Keratinocyte (primary cell): ENCODE results near the gene DKC1. TPM values are rescaled to one million over a fixed set of nuclear protein-coding genes. Genes with fewer than 3 reads are reported as not detected.

Experiments
- DNase-seq: peaks from one replicate; pipeline ENCODE4 v3.0.0-alpha.2; 2011; ENCODE audit warnings: low read depth, missing footprints, low spot score
- FAIRE-seq: peaks from 2 replicates; lab custom pipeline; 2011; peaks lifted over from hg19 to GRCh38; lab: Jason Lieb, UNC
- H2AFZ ChIP-seq: 2 replicates; pipeline ENCODE4 v1.6.0; 2012; ENCODE audit warnings: low read length, control low read depth, inconsistent platforms; ENCODE audit not compliant: control insufficient read depth
- H3K27ac ChIP-seq: 2 replicates; pipeline ENCODE4 v1.5.1; 2011; ENCODE audit warnings: low read length; ENCODE audit not compliant: control insufficient read depth, insufficient read depth
- H3K27me3 ChIP-seq: 3 replicates; pipeline ENCODE4 v1.6.0; 2011; ENCODE audit warnings: low read length; ENCODE audit not compliant: control insufficient read depth, insufficient read depth; ENCODE audit errors: extremely low read depth
- H3K36me3 ChIP-seq, 2 experiments: 2 replicates in 1 of 2; 3 replicates in 1 of 2; pipeline ENCODE4 v1.5.1; 2011; ENCODE audit warnings: low read length in 2 of 2, mild to moderate bottlenecking in 1 of 2; ENCODE audit not compliant: control insufficient read depth in 2 of 2, insufficient read depth in 2 of 2; ENCODE audit errors: extremely low read depth in 1 of 2
- H3K4me1 ChIP-seq: 3 replicates; pipeline ENCODE4 v1.5.1; 2011; ENCODE audit warnings: low read length; ENCODE audit not compliant: control insufficient read depth, insufficient read depth; ENCODE audit errors: extremely low read depth
- H3K4me2 ChIP-seq: 3 replicates; pipeline ENCODE4 v1.6.0; 2011; ENCODE audit warnings: low read depth, low read length; ENCODE audit not compliant: control insufficient read depth, insufficient read depth; ENCODE audit errors: extremely low read depth
- H3K4me3 ChIP-seq, 3 experiments: fragments of 200-600 bp in 1 of 3; sonication (generic) in 1 of 3; 2 replicates in 2 of 3; 3 replicates in 1 of 3; pipeline ENCODE4 v1.5.1; 2011 to 2016; ENCODE audit warnings: low read length in 3 of 3, mild to moderate bottlenecking in 3 of 3, control low read depth in 2 of 3, inconsistent platforms in 1 of 3, low read depth in 1 of 3, mixed read lengths in 1 of 3, mixed run types in 1 of 3, moderate library complexity in 1 of 3; ENCODE audit not compliant: control insufficient read depth in 2 of 3, insufficient read depth in 2 of 3; ENCODE audit errors: extremely low read depth in 1 of 3
- H3K79me2 ChIP-seq: 2 replicates; pipeline ENCODE4 v1.6.0; 2012; ENCODE audit warnings: low read length; ENCODE audit not compliant: control insufficient read depth, insufficient read depth
- H3K9ac ChIP-seq: 3 replicates; pipeline ENCODE4 v1.6.0; 2011; ENCODE audit warnings: low read length; ENCODE audit not compliant: control insufficient read depth, insufficient read depth; ENCODE audit errors: extremely low read depth
- H3K9me1 ChIP-seq: 3 replicates; pipeline ENCODE4 v1.6.0; 2011; ENCODE audit warnings: low read length; ENCODE audit not compliant: control insufficient read depth, insufficient read depth; ENCODE audit errors: extremely low read depth
- H3K9me3 ChIP-seq: 2 replicates; pipeline ENCODE4 v1.5.1; 2012; ENCODE audit warnings: low read depth, low read length; ENCODE audit not compliant: control insufficient read depth
- H4K20me1 ChIP-seq: 3 replicates; pipeline ENCODE4 v1.6.0; 2011; ENCODE audit warnings: low read length; ENCODE audit not compliant: control insufficient read depth, insufficient read depth; ENCODE audit errors: extremely low read depth
- CTCF ChIP-seq, 3 experiments: IDR thresholded peaks in 1 of 3; conservative IDR thresholded peaks in 1 of 3; optimal IDR thresholded peaks in 1 of 3; 2 replicates in 2 of 3; 3 replicates in 1 of 3; pipeline versions ENCODE3 to v1.5.1; 2011; ENCODE audit warnings: low read length in 3 of 3, mild to moderate bottlenecking in 3 of 3, moderate library complexity in 2 of 3, control low read depth in 1 of 3, inconsistent platforms in 1 of 3; ENCODE audit not compliant: insufficient read depth in 2 of 3; ENCODE audit errors: extremely low read depth in 1 of 3
- EZH2 ChIP-seq: IDR thresholded peaks from one replicate; pipeline ENCODE4 v1.6.1; 2012; ENCODE audit warnings: inconsistent platforms, mild to moderate bottlenecking, low read length, moderate library complexity
- dilution Hi-C: fragments of 300-500 bp; cut with MboI; formaldehyde crosslinking; loops from one replicate; pipeline ENCODE4 v1.7.0; 2020; ENCODE audit warnings: low sequenced_read_pairs; ENCODE audit not compliant: extremely low pct_ligation_motif_present
- polyA plus RNA-seq, 5 experiments: library from polyadenylated mRNA; depleted of rRNA in 3 of 5; stranded (reverse) in 3 of 5; stranded (forward) in 1 of 5; unstranded in 1 of 5; fragments of >200 nt; gene quantifications; 1 replicate in 1 of 5; 2 replicates in 3 of 5; 3 replicates in 1 of 5; pipeline versions ENCODE4 v1.2.1 to v1.2.3, GENCODE V29; 2011 to 2012; ENCODE audit warnings: missing spikeins in 2 of 5, low read depth in 1 of 5, low replicate concordance in 1 of 5

Gene DKC1
- polyA plus RNA-seq, 1 donor (not counting 4 experiments of a cell fraction or from before 2014, with no cell fraction given) = 80.7 TPM

DNA sequence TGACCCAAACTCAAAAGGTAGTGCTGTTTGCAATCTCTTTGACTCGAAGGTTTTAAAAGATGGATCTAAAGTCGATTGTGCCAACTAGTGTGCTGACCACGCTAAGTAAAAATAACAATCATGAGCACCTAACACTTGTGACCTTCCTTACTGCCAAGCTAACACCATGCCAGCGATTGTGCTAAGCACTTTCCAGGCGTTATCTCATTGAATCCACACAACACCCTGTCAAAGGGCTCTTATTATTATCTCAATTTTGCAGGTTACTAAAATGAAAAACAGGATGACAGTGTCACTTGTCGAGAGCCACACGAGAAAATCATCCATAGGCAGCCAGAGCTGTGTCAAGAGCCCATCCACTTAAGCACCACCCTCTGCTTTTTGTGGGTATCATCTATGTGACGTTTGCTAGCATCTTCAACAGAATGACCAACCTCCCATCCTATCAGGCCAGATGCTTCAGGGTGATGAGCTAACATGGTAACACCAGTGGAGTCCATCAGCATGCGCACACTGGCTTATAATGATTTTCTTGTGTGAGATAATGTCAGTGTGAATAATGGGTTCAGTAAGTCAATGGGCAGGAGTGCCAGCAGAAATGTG is 10.9 kb upstream of the DKC1 start:
- Histone ChIP-seq H3K9ac (no peak overlapping the region), H3K4me3 (no peak overlapping the region), H2AFZ (no peak overlapping the region), H3K9me1 (no peaks in the 10 kb centered on the region), H4K20me1 (no peaks in the 10 kb centered on the region), H3K79me2 (no peaks in the 10 kb centered on the region), H3K9me3 (no peaks in the 10 kb centered on the region), H3K27ac (no peak overlapping the region), H3K36me3 (no peaks in the 10 kb centered on the region), H3K4me2 (no peak overlapping the region), H3K27me3 (peaks cover 21% of the 10 kb centered on the region), H3K4me1 (peaks cover 3% of the 10 kb centered on the region)
- TF ChIP-seq CTCF (optimal IDR thresholded peaks at IDR 0.05 in 1 of 3, IDR thresholded peaks at IDR 0.05 in 1 of 3, conservative IDR thresholded peaks at IDR 0.05 in 1 of 3; ENCODE audit: extremely low read depth in 1 of 3, insufficient read depth in 2 of 3, low read length in 3 of 3) (no peak), EZH2 (no peak)
- no peak for FAIRE-seq
- dilution Hi-C loops = no loop called here
- no peak for DNase-seq

- H2AFZ ChIP-seq = no peak overlapping the region
- dilution Hi-C loops = no loop called here
- peaks cover 7% of the 10 kb centered on the region for H3K4me1 ChIP-seq
- no peak for TF ChIP-seq EZH2
- no peak for TF ChIP-seq CTCF (optimal IDR thresholded peaks at IDR 0.05 in 1 of 3, IDR thresholded peaks at IDR 0.05 in 1 of 3, conservative IDR thresholded peaks at IDR 0.05 in 1 of 3; ENCODE audit: extremely low read depth in 1 of 3, insufficient read depth in 2 of 3, low read length in 3 of 3)
- no peaks in the 10 kb centered on the region for H3K9me1 ChIP-seq
- no peak overlapping the region for H3K9ac ChIP-seq
- H3K27me3 ChIP-seq = no peaks in the 10 kb centered on the region
- H3K36me3 ChIP-seq = no peaks in the 10 kb centered on the region
- H3K79me2 ChIP-seq = peaks cover 10% of the 10 kb centered on the region
- H3K4me3 ChIP-seq = no peak overlapping the region
- FAIRE-seq (no peak), DNase-seq (no peak)
- H3K27ac ChIP-seq = no peak overlapping the region
- H4K20me1 ChIP-seq = no peaks in the 10 kb centered on the region
- no peak overlapping the region for H3K4me2 ChIP-seq
- H3K9me3 ChIP-seq = no peaks in the 10 kb centered on the region
Measured at GRCh38 chrX:154758696-154759095, 4.0 kb upstream of the DKC1 start.
